ENCODE data around the gene PRPF19.

The PRPF19 gene

GRCh38 chr11:60932605-60933356 is 26.4 kb upstream of the PRPF19 start:
- Histone ChIP-seq H3K9me3 (ENCODE audit: insufficient read depth, low read length) (no peaks in the 10 kb centered on the region), H3K9ac (ENCODE audit: insufficient read length, low read depth) (no peak overlapping the region), H3K4me1 (ENCODE audit: insufficient read depth, insufficient read length) (peaks cover 19% of the 10 kb centered on the region), H3K4me3 (ENCODE audit: insufficient read length, low read depth) (no peak overlapping the region), H3K36me3 (ENCODE audit: insufficient read depth, insufficient read length, low read length) (peaks cover 96% of the 10 kb centered on the region), H3K27me3 (ENCODE audit: insufficient read depth, insufficient read length) (no peaks in the 10 kb centered on the region)
- DNase-seq (ENCODE audit: low read depth, low spot score) = peak; percentile 83
- TF ChIP-seq SUZ12 (IDR thresholded peaks at IDR 0.05; ENCODE audit: extremely low read depth, insufficient read depth, insufficient read length) (no peak), YY1 (IDR thresholded peaks at IDR 0.05; ENCODE audit: insufficient read depth, insufficient read length) (no peak), ZNF274 (IDR thresholded peaks at IDR 0.05; ENCODE audit: low read depth, low read length) (no peak)

GRCh38 chr11:60931917-60932316 is 25.5 kb upstream of the PRPF19 start:
- H3K27me3 ChIP-seq (ENCODE audit: insufficient read depth, insufficient read length) = no peaks in the 10 kb centered on the region
- peaks cover 96% of the 10 kb centered on the region for H3K36me3 ChIP-seq (ENCODE audit: insufficient read depth, insufficient read length, low read length)
- TF ChIP-seq YY1 (IDR thresholded peaks at IDR 0.05; ENCODE audit: insufficient read depth, insufficient read length) (no peak), SUZ12 (IDR thresholded peaks at IDR 0.05; ENCODE audit: extremely low read depth, insufficient read depth, insufficient read length) (no peak), ZNF274 (IDR thresholded peaks at IDR 0.05; ENCODE audit: low read depth, low read length) (no peak)
- no peak overlapping the region for H3K9ac ChIP-seq (ENCODE audit: insufficient read length, low read depth)
- peaks cover 19% of the 10 kb centered on the region for H3K4me1 ChIP-seq (ENCODE audit: insufficient read depth, insufficient read length)
- H3K9me3 ChIP-seq (ENCODE audit: insufficient read depth, low read length) = no peaks in the 10 kb centered on the region
- no peak for DNase-seq (ENCODE audit: low read depth, low spot score)
- H3K4me3 ChIP-seq (ENCODE audit: insufficient read length, low read depth) = no peak overlapping the region

- H3K4me3 ChIP-seq (ENCODE audit: insufficient read length, low read depth) = no peak overlapping the region
- no peaks in the 10 kb centered on the region for H3K27me3 ChIP-seq (ENCODE audit: insufficient read depth, insufficient read length)
- H3K9ac ChIP-seq (ENCODE audit: insufficient read length, low read depth) = no peak overlapping the region
- peaks cover 19% of the 10 kb centered on the region for H3K4me1 ChIP-seq (ENCODE audit: insufficient read depth, insufficient read length)
- no peak for TF ChIP-seq SUZ12 (IDR thresholded peaks at IDR 0.05; ENCODE audit: extremely low read depth, insufficient read depth, insufficient read length)
- no peak for TF ChIP-seq YY1 (IDR thresholded peaks at IDR 0.05; ENCODE audit: insufficient read depth, insufficient read length)
- TF ChIP-seq ZNF274 (IDR thresholded peaks at IDR 0.05; ENCODE audit: low read depth, low read length) = no peak
- no peak for DNase-seq (ENCODE audit: low read depth, low spot score)
- H3K9me3 ChIP-seq (ENCODE audit: insufficient read depth, low read length) = no peaks in the 10 kb centered on the region
- H3K36me3 ChIP-seq (ENCODE audit: insufficient read depth, insufficient read length, low read length) = peaks cover 91% of the 10 kb centered on the region
Measured at GRCh38 chr11:60930394-60930793, 24.0 kb upstream of the PRPF19 start.

- H3K9me3 ChIP-seq (ENCODE audit: insufficient read depth, low read length) = no peaks in the 10 kb centered on the region
- H3K4me1 ChIP-seq (ENCODE audit: insufficient read depth, insufficient read length) = peaks cover 19% of the 10 kb centered on the region
- H3K9ac ChIP-seq (ENCODE audit: insufficient read length, low read depth) = no peak overlapping the region
- no peak overlapping the region for H3K4me3 ChIP-seq (ENCODE audit: insufficient read length, low read depth)
- H3K27me3 ChIP-seq (ENCODE audit: insufficient read depth, insufficient read length) = no peaks in the 10 kb centered on the region
- TF ChIP-seq YY1 (IDR thresholded peaks at IDR 0.05; ENCODE audit: insufficient read depth, insufficient read length) (no peak), ZNF274 (IDR thresholded peaks at IDR 0.05; ENCODE audit: low read depth, low read length) (no peak), SUZ12 (IDR thresholded peaks at IDR 0.05; ENCODE audit: extremely low read depth, insufficient read depth, insufficient read length) (no peak)
- DNase-seq (ENCODE audit: low read depth, low spot score) = no peak
- peaks cover 85% of the 10 kb centered on the region for H3K36me3 ChIP-seq (ENCODE audit: insufficient read depth, insufficient read length, low read length)
Measured at GRCh38 chr11:60929764-60930163, 23.4 kb upstream of the PRPF19 start.

- Histone ChIP-seq H3K9me3 (ENCODE audit: insufficient read depth, low read length) (peaks cover 4% of the 10 kb centered on the region; the same call in 1 of the 2 replicates), H3K4me1 (ENCODE audit: insufficient read depth, insufficient read length) (peaks cover 18% of the 10 kb centered on the region), H3K4me3 (ENCODE audit: insufficient read length, low read depth) (no peak overlapping the region), H3K36me3 (ENCODE audit: insufficient read depth, insufficient read length, low read length) (peaks cover 74% of the 10 kb centered on the region), H3K9ac (ENCODE audit: insufficient read length, low read depth) (no peak overlapping the region), H3K27me3 (ENCODE audit: insufficient read depth, insufficient read length) (no peaks in the 10 kb centered on the region)
- no peak for TF ChIP-seq YY1 (IDR thresholded peaks at IDR 0.05; ENCODE audit: insufficient read depth, insufficient read length)
- TF ChIP-seq SUZ12 (IDR thresholded peaks at IDR 0.05; ENCODE audit: extremely low read depth, insufficient read depth, insufficient read length) = no peak
- TF ChIP-seq ZNF274 (IDR thresholded peaks at IDR 0.05; ENCODE audit: low read depth, low read length) = no peak
- DNase-seq (ENCODE audit: low read depth, low spot score) = no peak
Measured at GRCh38 chr11:60928563-60929001, 22.2 kb upstream of the PRPF19 start.

- H3K4me1 ChIP-seq (ENCODE audit: insufficient read depth, insufficient read length) = peaks cover 13% of the 10 kb centered on the region
- H3K9me3 ChIP-seq (ENCODE audit: insufficient read depth, low read length) = peaks cover 7% of the 10 kb centered on the region; the same call in 1 of the 2 replicates
- peaks cover 77% of the 10 kb centered on the region for H3K36me3 ChIP-seq (ENCODE audit: insufficient read depth, insufficient read length, low read length)
- H3K4me3 ChIP-seq (ENCODE audit: insufficient read length, low read depth) = no peak overlapping the region
- H3K9ac ChIP-seq (ENCODE audit: insufficient read length, low read depth) = no peak overlapping the region
- DNase-seq (ENCODE audit: low read depth, low spot score) = no peak
- no peaks in the 10 kb centered on the region for H3K27me3 ChIP-seq (ENCODE audit: insufficient read depth, insufficient read length)
- TF ChIP-seq ZNF274 (IDR thresholded peaks at IDR 0.05; ENCODE audit: low read depth, low read length) (no peak), YY1 (IDR thresholded peaks at IDR 0.05; ENCODE audit: insufficient read depth, insufficient read length) (no peak), SUZ12 (IDR thresholded peaks at IDR 0.05; ENCODE audit: extremely low read depth, insufficient read depth, insufficient read length) (no peak)
Measured at GRCh38 chr11:60927600-60927999, 21.2 kb upstream of the PRPF19 start.

- no peak overlapping the region for H3K9ac ChIP-seq (ENCODE audit: insufficient read length, low read depth)
- TF ChIP-seq ZNF274 (IDR thresholded peaks at IDR 0.05; ENCODE audit: low read depth, low read length) = no peak
- no peak for TF ChIP-seq YY1 (IDR thresholded peaks at IDR 0.05; ENCODE audit: insufficient read depth, insufficient read length)
- TF ChIP-seq SUZ12 (IDR thresholded peaks at IDR 0.05; ENCODE audit: extremely low read depth, insufficient read depth, insufficient read length) = no peak
- H3K9me3 ChIP-seq (ENCODE audit: insufficient read depth, low read length) = peaks cover 7% of the 10 kb centered on the region; the same call in 1 of the 2 replicates
- peaks cover 11% of the 10 kb centered on the region for H3K4me1 ChIP-seq (ENCODE audit: insufficient read depth, insufficient read length)
- H3K36me3 ChIP-seq (ENCODE audit: insufficient read depth, insufficient read length, low read length) = peaks cover 77% of the 10 kb centered on the region
- H3K4me3 ChIP-seq (ENCODE audit: insufficient read length, low read depth) = no peak overlapping the region
- no peak for DNase-seq (ENCODE audit: low read depth, low spot score)
- H3K27me3 ChIP-seq (ENCODE audit: insufficient read depth, insufficient read length) = no peaks in the 10 kb centered on the region
Measured at GRCh38 chr11:60927061-60927592, 20.7 kb upstream of the PRPF19 start.

Measured in NT2/D1 (cell line).